ENCODE results near the gene RBPJ.
"Not testable (repeated sequence)": the region's sequence is repeated elsewhere in the genome, so short reads cannot be mapped to it uniquely, and the experiment has no call there.

The RBPJ gene

GRCh38 chr4:26334366-26334765, 13.6 kb downstream of the RBPJ start:
- no peak overlapping the region for H3K4me3 ChIP-seq (ENCODE audit: low read length)
- no peaks in the 10 kb centered on the region for H3K9me3 ChIP-seq (ENCODE audit: low read length)
- peaks cover 8% of the 10 kb centered on the region for H3K4me1 ChIP-seq (ENCODE audit: insufficient read depth, low read length)
- H3K27me3 ChIP-seq (ENCODE audit: insufficient read depth, low read length), result no peaks in the 10 kb centered on the region
- H2AFZ ChIP-seq (ENCODE audit: low read depth, low read length), result no peak overlapping the region
- peaks cover 2% of the 10 kb centered on the region for H3K36me3 ChIP-seq (ENCODE audit: insufficient read depth, low read length)

GRCh38 chr4:26337612-26338011, 16.8 kb downstream of the RBPJ start:
- no peaks in the 10 kb centered on the region for H3K4me1 ChIP-seq (ENCODE audit: insufficient read depth, low read length)
- no peak overlapping the region for H2AFZ ChIP-seq (ENCODE audit: low read depth, low read length)
- no peaks in the 10 kb centered on the region for H3K27me3 ChIP-seq (ENCODE audit: insufficient read depth, low read length)
- H3K9me3 ChIP-seq (ENCODE audit: low read length), result no peaks in the 10 kb centered on the region
- peaks cover 2% of the 10 kb centered on the region for H3K36me3 ChIP-seq (ENCODE audit: insufficient read depth, low read length)
- no peak overlapping the region for H3K4me3 ChIP-seq (ENCODE audit: low read length)

GRCh38 chr4:26342328-26343037, 21.7 kb downstream of the RBPJ start:
- Histone ChIP-seq H2AFZ (ENCODE audit: low read depth, low read length) (no peak overlapping the region), H3K36me3 (ENCODE audit: insufficient read depth, low read length) (peaks cover 2% of the 10 kb centered on the region), H3K4me3 (ENCODE audit: low read length) (no peak overlapping the region), H3K27me3 (ENCODE audit: insufficient read depth, low read length) (no peaks in the 10 kb centered on the region), H3K4me1 (ENCODE audit: insufficient read depth, low read length) (peaks cover 2% of the 10 kb centered on the region), H3K9me3 (ENCODE audit: low read length) (no peaks in the 10 kb centered on the region)

GRCh38 chr4:26343038-26343398, 22.2 kb downstream of the RBPJ start:
- no peak overlapping the region for H3K4me3 ChIP-seq (ENCODE audit: low read length)

GRCh38 chr4:26344901-26345564, 24.2 kb downstream of the RBPJ start:
- no peaks in the 10 kb centered on the region for H3K36me3 ChIP-seq (ENCODE audit: insufficient read depth, low read length)
- peaks cover 2% of the 10 kb centered on the region for H3K4me1 ChIP-seq (ENCODE audit: insufficient read depth, low read length)
- H3K9me3 ChIP-seq (ENCODE audit: low read length), result no peaks in the 10 kb centered on the region
- no peaks in the 10 kb centered on the region for H3K27me3 ChIP-seq (ENCODE audit: insufficient read depth, low read length)
- H3K4me3 ChIP-seq (ENCODE audit: low read length), result no peak overlapping the region
- no peak overlapping the region for H2AFZ ChIP-seq (ENCODE audit: low read depth, low read length)

More at GRCh38 chr4:26343038-26343398, 22.2 kb downstream of the RBPJ start:
- Histone ChIP-seq H3K36me3 (ENCODE audit: insufficient read depth, low read length) (no peaks in the 10 kb centered on the region), H3K9me3 (ENCODE audit: low read length) (no peaks in the 10 kb centered on the region), H3K27me3 (ENCODE audit: insufficient read depth, low read length) (no peaks in the 10 kb centered on the region), H3K4me1 (ENCODE audit: insufficient read depth, low read length) (peaks cover 2% of the 10 kb centered on the region), H2AFZ (ENCODE audit: low read depth, low read length) (no peak overlapping the region)

- Histone ChIP-seq H3K4me1 (ENCODE audit: insufficient read depth, low read length) (peaks cover 2% of the 10 kb centered on the region), H3K27me3 (ENCODE audit: insufficient read depth, low read length) (no peaks in the 10 kb centered on the region), H3K4me3 (ENCODE audit: low read length) (no peak overlapping the region), H2AFZ (ENCODE audit: low read depth, low read length) (no peak overlapping the region), H3K9me3 (ENCODE audit: low read length) (no peaks in the 10 kb centered on the region), H3K36me3 (ENCODE audit: insufficient read depth, low read length) (no peaks in the 10 kb centered on the region)
Observed at GRCh38 chr4:26345565-26345938, 24.7 kb downstream of the RBPJ start.

- peaks cover 2% of the 10 kb centered on the region for H3K4me1 ChIP-seq (ENCODE audit: insufficient read depth, low read length)
- H3K4me3 ChIP-seq (ENCODE audit: low read length), result no peak overlapping the region
- H3K36me3 ChIP-seq (ENCODE audit: insufficient read depth, low read length), result no peaks in the 10 kb centered on the region
- H3K27me3 ChIP-seq (ENCODE audit: insufficient read depth, low read length), result no peaks in the 10 kb centered on the region
- no peaks in the 10 kb centered on the region for H3K9me3 ChIP-seq (ENCODE audit: low read length)
- no peak overlapping the region for H2AFZ ChIP-seq (ENCODE audit: low read depth, low read length)
Observed at GRCh38 chr4:26346203-26346620, 25.4 kb downstream of the RBPJ start.

- Histone ChIP-seq H3K4me1 (ENCODE audit: insufficient read depth, low read length) (no peaks in the 10 kb centered on the region), H3K36me3 (ENCODE audit: insufficient read depth, low read length) (no peaks in the 10 kb centered on the region), H3K9me3 (ENCODE audit: low read length) (no peaks in the 10 kb centered on the region), H2AFZ (ENCODE audit: low read depth, low read length) (no peak overlapping the region), H3K4me3 (ENCODE audit: low read length) (no peak overlapping the region), H3K27me3 (ENCODE audit: insufficient read depth, low read length) (no peaks in the 10 kb centered on the region)
Observed at GRCh38 chr4:26349496-26349895, 28.7 kb downstream of the RBPJ start.

- Histone ChIP-seq H3K36me3 (ENCODE audit: insufficient read depth, low read length) (no peaks in the 10 kb centered on the region), H3K27me3 (ENCODE audit: insufficient read depth, low read length) (no peaks in the 10 kb centered on the region)
Observed at GRCh38 chr4:26351685-26352084, 30.9 kb downstream of the RBPJ start.

GRCh38 chr4:26354491-26354890, 33.7 kb downstream of the RBPJ start:
- H2AFZ ChIP-seq (ENCODE audit: low read depth, low read length), result no peak overlapping the region
- no peaks in the 10 kb centered on the region for H3K4me1 ChIP-seq (ENCODE audit: insufficient read depth, low read length)
- no peaks in the 10 kb centered on the region for H3K27me3 ChIP-seq (ENCODE audit: insufficient read depth, low read length)
- H3K9me3 ChIP-seq (ENCODE audit: low read length), result no peaks in the 10 kb centered on the region
- no peaks in the 10 kb centered on the region for H3K36me3 ChIP-seq (ENCODE audit: insufficient read depth, low read length)
- H3K4me3 ChIP-seq (ENCODE audit: low read length), result no peak overlapping the region

More at GRCh38 chr4:26351685-26352084, 30.9 kb downstream of the RBPJ start:
- Histone ChIP-seq H2AFZ (ENCODE audit: low read depth, low read length) (no peak overlapping the region), H3K4me1 (ENCODE audit: insufficient read depth, low read length) (no peaks in the 10 kb centered on the region), H3K9me3 (ENCODE audit: low read length) (no peaks in the 10 kb centered on the region), H3K4me3 (ENCODE audit: low read length) (no peak overlapping the region)

GRCh38 chr4:26355392-26356052, 34.7 kb downstream of the RBPJ start:
- no peak overlapping the region for H3K4me3 ChIP-seq (ENCODE audit: low read length)
- no peak overlapping the region for H2AFZ ChIP-seq (ENCODE audit: low read depth, low read length)
- H3K27me3 ChIP-seq (ENCODE audit: insufficient read depth, low read length), result no peaks in the 10 kb centered on the region
- H3K36me3 ChIP-seq (ENCODE audit: insufficient read depth, low read length), result no peaks in the 10 kb centered on the region
- H3K4me1 ChIP-seq (ENCODE audit: insufficient read depth, low read length), result no peaks in the 10 kb centered on the region
- H3K9me3 ChIP-seq (ENCODE audit: low read length), result no peaks in the 10 kb centered on the region

GRCh38 chr4:26356081-26356501, 35.3 kb downstream of the RBPJ start:
- Histone ChIP-seq H3K9me3 (ENCODE audit: low read length) (no peaks in the 10 kb centered on the region), H3K4me3 (ENCODE audit: low read length) (no peak overlapping the region), H2AFZ (ENCODE audit: low read depth, low read length) (no peak overlapping the region), H3K4me1 (ENCODE audit: insufficient read depth, low read length) (no peaks in the 10 kb centered on the region), H3K36me3 (ENCODE audit: insufficient read depth, low read length) (no peaks in the 10 kb centered on the region), H3K27me3 (ENCODE audit: insufficient read depth, low read length) (no peaks in the 10 kb centered on the region)

GRCh38 chr4:26359521-26359920, 38.7 kb downstream of the RBPJ start:
- H3K36me3 ChIP-seq (ENCODE audit: insufficient read depth, low read length); H3K27me3 ChIP-seq (ENCODE audit: insufficient read depth, low read length); H3K4me1 ChIP-seq (ENCODE audit: insufficient read depth, low read length); H3K9me3 ChIP-seq (ENCODE audit: low read length); H3K4me3 ChIP-seq (ENCODE audit: low read length); H2AFZ ChIP-seq (ENCODE audit: low read depth, low read length): not testable (repeated sequence)

Measured in neuron (in vitro differentiated cells).